Brain microvascular endothelial cell (primary cell): ENCODE results near the gene ANLN.

Experiments
- DNase-seq: peaks from one replicate; pipeline ENCODE4 v3.0.0-alpha.2; 2020
- H3K27ac ChIP-seq: fragments of 250-450 bp; sonication (Bioruptor Pico); 2 replicates; pipeline ENCODE4 v1.5.1; 2020; ENCODE audit warnings: mild to moderate bottlenecking, moderate library complexity
- H3K27me3 ChIP-seq: fragments of 250-450 bp; sonication (Bioruptor Pico); replicated peaks from 2 replicates; pipeline ENCODE4 v1.5.1; 2020; ENCODE audit warnings: mild to moderate bottlenecking
- H3K36me3 ChIP-seq: fragments of 250-450 bp; sonication (Bioruptor Pico); replicated peaks from 2 replicates; pipeline ENCODE4 v1.5.1; 2020; ENCODE audit warnings: mild to moderate bottlenecking
- H3K4me3 ChIP-seq: 2 replicates; pipeline ENCODE4 v1.5.1; 2011; ENCODE audit warnings: low read depth, mild to moderate bottlenecking, control low read depth, low read length, moderate library complexity
- in situ Hi-C: cut with HindIII; loops from 2 replicates; pipeline ENCODE4 v1.10.0; 2017; ENCODE audit warnings: low sequenced_read_pairs, low pct_ligation_motif_present
- TF ChIP-seq, protein P1 (sequence below): IDR thresholded peaks from 2 replicates; pipeline ENCODE4 v1.5.1; 2011; ENCODE audit warnings: low read depth, mild to moderate bottlenecking, moderate library complexity, low read length, control low read depth, inconsistent platforms; ENCODE audit errors: missing control alignments

ANLN gene

DNA sequence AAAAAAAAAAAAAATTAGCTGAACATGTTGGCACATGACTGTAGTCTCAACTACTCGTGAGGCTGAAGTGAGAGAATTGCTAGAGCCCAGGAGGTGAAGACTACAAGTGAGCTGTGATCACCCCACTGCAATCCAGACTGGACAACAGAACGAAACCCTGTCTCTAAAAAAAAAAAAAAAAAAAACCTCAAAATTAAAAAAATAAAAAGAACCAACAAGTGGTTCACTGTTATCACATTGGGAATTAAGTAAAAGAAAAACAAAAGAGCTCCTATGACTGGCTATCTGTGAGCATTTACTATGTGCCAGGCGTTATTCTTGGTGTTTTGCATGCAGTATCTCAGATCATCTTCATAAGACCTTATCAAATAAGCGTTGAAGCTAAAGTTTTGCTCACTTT lies 66.0 kb downstream of the ANLN start:
- TF ChIP-seq, protein P1, sequence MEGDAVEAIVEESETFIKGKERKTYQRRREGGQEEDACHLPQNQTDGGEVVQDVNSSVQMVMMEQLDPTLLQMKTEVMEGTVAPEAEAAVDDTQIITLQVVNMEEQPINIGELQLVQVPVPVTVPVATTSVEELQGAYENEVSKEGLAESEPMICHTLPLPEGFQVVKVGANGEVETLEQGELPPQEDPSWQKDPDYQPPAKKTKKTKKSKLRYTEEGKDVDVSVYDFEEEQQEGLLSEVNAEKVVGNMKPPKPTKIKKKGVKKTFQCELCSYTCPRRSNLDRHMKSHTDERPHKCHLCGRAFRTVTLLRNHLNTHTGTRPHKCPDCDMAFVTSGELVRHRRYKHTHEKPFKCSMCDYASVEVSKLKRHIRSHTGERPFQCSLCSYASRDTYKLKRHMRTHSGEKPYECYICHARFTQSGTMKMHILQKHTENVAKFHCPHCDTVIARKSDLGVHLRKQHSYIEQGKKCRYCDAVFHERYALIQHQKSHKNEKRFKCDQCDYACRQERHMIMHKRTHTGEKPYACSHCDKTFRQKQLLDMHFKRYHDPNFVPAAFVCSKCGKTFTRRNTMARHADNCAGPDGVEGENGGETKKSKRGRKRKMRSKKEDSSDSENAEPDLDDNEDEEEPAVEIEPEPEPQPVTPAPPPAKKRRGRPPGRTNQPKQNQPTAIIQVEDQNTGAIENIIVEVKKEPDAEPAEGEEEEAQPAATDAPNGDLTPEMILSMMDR, result no peak
- DNase-seq, result no peak
- no peaks in the 10 kb centered on the region for H3K27me3 ChIP-seq
- no peaks in the 10 kb centered on the region for H3K36me3 ChIP-seq
- in situ Hi-C loops, result no loop called here
- H3K27ac ChIP-seq, result no peak overlapping the region
- H3K4me3 ChIP-seq, result no peak overlapping the region

GRCh38 chr7:36456138-36456537 lies 66.5 kb downstream of the ANLN start:
- Histone ChIP-seq H3K4me3 (no peak overlapping the region), H3K27ac (no peak overlapping the region), H3K27me3 (no peaks in the 10 kb centered on the region), H3K36me3 (no peaks in the 10 kb centered on the region)
- DNase-seq, result no peak
- TF ChIP-seq, protein P1, result no peak
- in situ Hi-C loops, result no loop called here

- no peak for DNase-seq
- no peaks in the 10 kb centered on the region for H3K27me3 ChIP-seq
- H3K27ac ChIP-seq, result no peak overlapping the region
- no peak overlapping the region for H3K4me3 ChIP-seq
- H3K36me3 ChIP-seq, result no peaks in the 10 kb centered on the region
- TF ChIP-seq, protein P1, result no peak
- in situ Hi-C loops, result no loop called here
These were observed 66.9 kb downstream of the ANLN start for GRCh38 chr7:36456548-36456947.

DNA sequence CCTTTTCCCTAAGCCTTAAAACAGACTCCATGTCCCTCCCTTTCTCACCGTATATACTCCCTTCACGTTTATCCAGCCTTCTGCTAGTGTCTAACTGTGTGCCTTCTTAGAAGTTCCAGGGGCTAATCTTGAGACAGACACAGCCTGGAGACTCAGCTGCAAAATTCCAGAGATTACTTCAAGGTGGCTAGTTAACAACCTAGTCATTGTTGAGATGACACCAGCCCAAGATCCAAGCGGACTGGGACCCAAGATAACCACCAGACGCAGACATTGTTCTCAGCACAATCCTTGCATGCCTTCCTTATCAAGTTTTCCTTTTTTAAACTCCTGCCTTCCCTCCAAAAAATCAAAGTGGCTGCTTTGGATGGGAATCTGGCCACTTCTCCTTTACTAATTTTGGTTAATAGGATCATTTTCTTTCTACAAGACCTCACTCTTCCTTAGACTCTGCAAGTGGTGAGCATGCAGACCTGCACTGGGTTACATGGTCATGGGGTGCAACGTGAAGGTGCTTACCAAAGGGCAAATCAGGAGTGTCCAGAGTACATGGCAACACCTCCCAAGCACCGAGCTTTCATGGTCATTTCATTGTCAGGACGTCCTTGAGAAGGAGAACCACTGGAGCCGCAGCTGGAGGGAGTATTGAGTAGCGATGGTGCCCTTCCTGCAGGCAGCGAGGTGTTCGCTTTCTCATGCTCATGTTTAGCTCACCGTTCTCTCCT lies 69.7 kb downstream of the ANLN start:
- Histone ChIP-seq H3K4me3 (no peak overlapping the region), H3K36me3 (no peaks in the 10 kb centered on the region), H3K27me3 (no peaks in the 10 kb centered on the region), H3K27ac (no peak overlapping the region)
- TF ChIP-seq, protein P1, result no peak
- in situ Hi-C loops, result no loop called here
- DNase-seq, result no peak

GRCh38 chr7:36460811-36461429 lies 71.3 kb downstream of the ANLN start:
- no peak overlapping the region for H3K27ac ChIP-seq
- in situ Hi-C loops, result no loop called here
- no peaks in the 10 kb centered on the region for H3K27me3 ChIP-seq
- no peak for DNase-seq
- no peak overlapping the region for H3K4me3 ChIP-seq
- no peaks in the 10 kb centered on the region for H3K36me3 ChIP-seq
- TF ChIP-seq, protein P1, result no peak
